HG03135 (cell line): ENCODE data around the gene MIER2.
"Not testable (repeated sequence)": the region's sequence is repeated elsewhere in the genome, so short reads cannot be mapped to it uniquely, and the experiment has no call there.

Source experiments
- ATAC-seq: cut with Tn5 transposase; IDR thresholded peaks from one replicate; pipeline ENCODE4 v1.9.1; 2021; ENCODE audit warnings: mild to moderate bottlenecking, moderate library complexity; ENCODE audit not compliant: unreplicated experiment

MIER2 gene

GRCh38 chr19:291006-291521 lies 53.5 kb downstream of the MIER2 start, which contains the start of gene PLPP2:
Gene PLPP2, minus strand, starts transcription at chr19:291403. Its CDS starts 67 bp downstream, at chr19:291336.
- ATAC-seq = no peak

GRCh38 chr19:290372-291005 lies 54.1 kb downstream of the MIER2 start:
- ATAC-seq = no peak

DNA sequence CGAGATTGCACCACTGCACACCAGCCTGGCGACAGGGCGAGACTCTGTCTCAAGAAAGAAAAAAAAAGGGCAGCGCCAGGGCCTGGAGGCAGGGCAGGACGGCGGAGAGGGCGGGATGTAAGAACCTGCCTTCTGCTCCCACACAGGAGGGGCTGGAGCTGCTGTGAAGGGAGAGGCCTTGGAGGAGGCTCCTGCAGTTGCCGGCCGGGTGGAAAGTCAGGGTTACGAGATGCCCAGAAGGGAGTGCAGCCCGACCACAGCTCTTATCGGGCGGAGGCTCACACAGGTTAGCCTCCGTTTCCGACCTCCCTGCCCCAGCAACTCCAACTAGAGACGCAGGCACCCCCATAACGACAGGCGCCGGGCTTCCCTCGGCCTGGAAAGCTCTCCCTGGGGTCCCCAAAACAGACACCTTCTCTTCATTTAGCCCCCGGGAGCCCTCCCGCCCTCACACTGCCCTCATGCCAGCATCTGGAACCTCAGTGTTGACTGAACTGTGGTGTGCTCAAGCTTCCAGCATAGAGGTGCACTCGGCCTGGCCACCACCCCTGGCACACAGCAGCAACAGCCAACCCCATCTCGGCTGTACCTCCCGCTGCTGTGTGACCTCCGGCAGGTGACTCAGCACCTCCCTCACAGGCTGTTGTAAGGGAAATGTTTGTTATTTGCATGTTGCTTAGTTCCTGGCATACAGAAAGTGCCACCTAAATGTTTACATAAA lies 54.8 kb downstream of the MIER2 start:
- ATAC-seq = no peak

- ATAC-seq = no peak
These were observed 55.7 kb downstream of the MIER2 start for GRCh38 chr19:288911-289310.

GRCh38 chr19:287381-287871 lies 57.2 kb downstream of the MIER2 start:
- no peak for ATAC-seq

- ATAC-seq = no peak
These were observed 61.2 kb downstream of the MIER2 start for GRCh38 chr19:283395-283794.

GRCh38 chr19:282501-282900 lies 62.1 kb downstream of the MIER2 start:
- no peak for ATAC-seq

- no peak for ATAC-seq
These were observed 62.6 kb downstream of the MIER2 start for GRCh38 chr19:281992-282391.

DNA sequence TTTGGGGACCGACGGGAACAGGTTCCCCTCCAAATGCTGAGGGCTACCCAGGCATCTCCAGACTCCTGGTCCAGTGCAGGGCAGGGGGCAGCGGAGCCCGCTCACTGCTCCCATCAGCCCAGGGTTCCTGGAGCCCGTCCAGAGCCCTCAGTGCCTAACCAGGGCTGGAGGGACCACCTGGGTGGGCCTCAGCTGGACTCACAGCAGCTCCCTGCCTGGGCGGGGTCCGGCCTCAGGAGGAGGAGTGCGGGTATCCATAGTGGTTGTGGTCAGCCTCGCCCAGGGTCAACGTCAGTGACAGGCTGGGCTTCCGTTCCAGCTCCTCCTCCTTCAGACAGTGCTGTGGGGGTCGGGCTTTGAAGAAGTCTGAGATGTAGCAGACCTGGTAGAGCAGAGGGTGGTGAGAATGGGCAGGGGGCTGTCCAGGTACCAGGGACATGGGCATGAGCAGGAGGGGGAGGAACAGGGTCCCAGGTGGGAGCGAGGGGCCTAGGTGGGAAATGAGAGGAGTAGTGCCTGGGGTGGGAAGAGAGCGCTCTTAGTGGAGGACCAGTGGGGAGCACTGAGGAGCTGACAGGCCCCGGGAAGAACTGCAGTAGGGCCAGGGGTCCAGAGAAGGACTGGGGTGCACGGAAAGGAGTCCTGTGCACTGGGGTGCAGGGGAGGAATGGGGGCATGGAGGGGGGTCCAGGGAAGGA lies 63.3 kb downstream of the MIER2 start:
- ATAC-seq = no peak

- ATAC-seq = no peak
These were observed 64.0 kb downstream of the MIER2 start for GRCh38 chr19:280541-281009.

DNA sequence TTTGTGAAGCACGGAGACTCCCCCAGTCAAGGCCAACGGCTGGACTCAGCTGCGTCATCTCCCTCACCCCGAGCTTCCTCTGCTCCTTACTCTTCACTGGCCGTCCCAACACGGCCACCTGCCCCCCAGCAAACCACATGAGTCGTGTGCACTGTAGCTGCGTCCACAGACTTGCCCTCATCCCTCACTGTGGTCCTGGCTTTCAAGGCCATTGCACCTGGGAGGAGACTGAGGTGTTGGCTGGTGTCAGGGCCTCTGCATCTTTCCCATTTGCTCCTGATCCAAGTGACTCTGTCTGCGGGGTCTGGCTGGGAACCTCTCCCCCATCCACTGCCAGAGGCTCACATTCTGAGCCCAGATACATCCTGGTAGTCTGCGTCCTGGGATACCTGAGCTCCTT lies 64.9 kb downstream of the MIER2 start:
- ATAC-seq = no peak

- ATAC-seq = no peak
These were observed 65.4 kb downstream of the MIER2 start for GRCh38 chr19:279231-279630.

DNA sequence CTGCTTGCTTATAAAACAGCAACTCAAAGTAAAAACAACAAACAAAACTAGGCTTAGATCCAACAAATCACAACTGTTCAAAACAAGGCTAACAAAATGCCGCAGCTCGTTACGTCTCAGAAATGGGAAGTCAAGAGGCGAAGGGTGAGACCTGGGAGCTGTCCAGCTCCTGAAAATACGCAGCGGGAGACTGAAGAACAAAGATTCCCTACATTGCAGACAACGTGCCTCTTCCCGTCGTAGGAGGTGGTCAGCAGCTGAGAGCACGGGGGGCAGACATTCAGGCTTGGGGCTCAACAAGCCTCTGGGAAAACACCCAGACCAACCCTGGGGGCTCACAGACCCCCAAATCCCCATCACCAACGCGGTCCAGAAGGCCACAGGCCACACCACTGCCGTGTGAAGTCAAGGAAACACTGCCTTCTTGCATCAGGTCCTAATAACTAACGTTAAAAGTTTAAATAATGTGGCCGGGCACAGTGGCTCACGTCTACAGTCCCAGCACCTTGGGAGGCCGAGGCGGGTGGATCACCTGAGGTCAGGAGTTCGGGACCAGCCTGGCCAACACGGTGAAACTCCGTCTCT lies 66.9 kb downstream of the MIER2 start:
- ATAC-seq = no peak

DNA sequence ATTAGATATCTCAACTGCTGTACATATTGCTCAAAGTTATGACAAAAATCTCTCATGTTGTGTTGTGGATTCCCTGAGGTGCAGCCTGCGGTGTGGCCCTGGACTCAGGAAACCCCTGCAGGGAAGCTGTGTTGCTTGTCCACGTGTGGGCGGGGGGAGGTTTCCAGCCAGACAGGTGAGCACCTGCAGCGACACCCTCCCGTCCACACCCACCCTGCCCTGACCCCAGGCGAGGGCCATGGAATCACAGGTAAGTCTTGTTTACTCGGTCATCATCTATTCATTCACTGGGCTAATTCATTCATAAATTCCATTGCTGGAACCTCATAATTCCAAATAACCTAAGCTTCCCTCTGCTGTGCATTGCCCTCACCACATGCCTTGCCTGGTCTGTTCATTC lies 67.5 kb downstream of the MIER2 start:
- ATAC-seq = no peak

GRCh38 chr19:275958-276646 lies 68.5 kb downstream of the MIER2 start:
- no peak for ATAC-seq

DNA sequence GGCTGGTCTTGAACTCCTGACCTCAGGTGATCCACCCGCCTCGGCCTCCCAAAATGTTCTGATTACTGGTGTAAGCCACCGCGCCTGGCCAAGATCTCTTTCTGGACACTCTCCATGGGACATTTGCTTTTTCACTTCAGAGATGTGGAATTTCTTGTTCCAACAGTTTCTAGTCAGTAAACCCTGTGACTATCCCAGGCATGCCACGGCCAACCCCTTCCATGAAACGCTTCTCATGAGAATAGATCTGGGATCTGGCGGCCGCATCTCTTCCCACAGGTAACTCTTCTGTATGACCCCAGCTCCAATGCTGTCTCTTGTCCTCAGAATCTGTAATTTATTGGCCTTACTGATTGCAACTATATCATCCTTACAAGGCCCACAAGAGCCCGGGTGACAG lies 69.6 kb downstream of the MIER2 start:
- no peak for ATAC-seq

- no peak for ATAC-seq
These were observed 71.2 kb downstream of the MIER2 start for GRCh38 chr19:273393-273792.

GRCh38 chr19:271856-272255 lies 72.7 kb downstream of the MIER2 start:
- ATAC-seq = no peak

GRCh38 chr19:270766-271318 lies 73.8 kb downstream of the MIER2 start:
- not testable (repeated sequence) for ATAC-seq

DNA sequence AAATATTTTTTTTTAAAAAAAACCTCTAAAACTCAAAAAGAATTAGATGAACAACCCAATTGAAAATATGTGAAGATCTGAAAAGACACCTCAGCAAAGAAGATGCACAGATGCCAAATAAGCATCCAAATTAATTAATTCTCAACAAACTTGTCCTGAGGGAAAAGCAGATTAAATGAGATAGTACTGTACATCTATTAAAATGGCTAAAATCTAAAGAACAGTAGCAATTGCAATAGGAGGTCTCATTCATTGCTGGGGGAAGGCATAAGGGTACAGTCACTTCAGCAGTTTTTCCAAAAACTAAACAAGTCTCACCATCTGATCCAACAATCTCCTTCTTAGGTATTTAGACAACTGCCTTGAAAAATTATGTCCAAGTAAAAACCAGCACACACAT lies 75.4 kb downstream of the MIER2 start:
- no peak for ATAC-seq
